ENCODE measurements around the gene CHST3. TPM values are rescaled to one million over a fixed set of nuclear protein-coding genes. Genes with fewer than 3 reads are reported as not detected.
A peak's percentile ranks its signal among the peaks of the same experiment; 100 is the strongest.

CHST3 gene
- polyA plus RNA-seq, 2 of the 4 experiments (the other 2 are of a cell fraction): 12.8 to 23.1 TPM

- TF ChIP-seq HOXB5 (CRISPR knock-in tag; IDR thresholded peaks at IDR 0.05) (no peak), MYC (IDR thresholded peaks at IDR 0.05; ENCODE audit: borderline replicate concordance, low read length) (no peak), MAFK (IDR thresholded peaks at IDR 0.05; ENCODE audit: partially characterized antibody) (no peak), BCL3 (IDR thresholded peaks at IDR 0.05) (no peak), ZSCAN20 (CRISPR knock-in tag; IDR thresholded peaks at IDR 0.05) (no peak), ESRRA (IDR thresholded peaks at IDR 0.05; ENCODE audit: borderline replicate concordance, low read length) (no peak), TFCP2L1 (CRISPR knock-in tag; IDR thresholded peaks at IDR 0.05) (no peak), MAZ (IDR thresholded peaks at IDR 0.05; ENCODE audit: borderline replicate concordance, low read depth, low read length) (no peak)
Measured at GRCh38 chr10:72037266-72037665, 73.1 kb downstream of the CHST3 start (continued).

GRCh38 chr10:72037811-72038210 lies 73.6 kb downstream of the CHST3 start:
- Histone ChIP-seq H3K27ac (peak overlapping the region in 1 of 2 experiments; percentile 5; a peak in 1 of 6 replicates), H3K4me1 (peaks cover 18% of the 10 kb centered on the region), H3K9me3 (no peaks in the 10 kb centered on the region), H3K4me2 (peak overlapping the region; percentile 12; the same call in 1 of the 3 replicates), H3K4me3 (no peak overlapping the region)
- no peak for FAIRE-seq
- TF ChIP-seq JUN (IDR thresholded peaks at IDR 0.05): no peak
- no peak for TF ChIP-seq ZSCAN20 (CRISPR knock-in tag; IDR thresholded peaks at IDR 0.05)
- TF ChIP-seq GATA3 (IDR thresholded peaks at IDR 0.05; ENCODE audit: borderline replicate concordance): no peak
- TF ChIP-seq PBX3 (IDR thresholded peaks at IDR 0.05): no peak
- TF ChIP-seq RCOR1 (IDR thresholded peaks at IDR 0.05; ENCODE audit: low read depth, low read length): no peak
- no peak for TF ChIP-seq HDAC2 (IDR thresholded peaks at IDR 0.05)
- TF ChIP-seq JUNB (IDR thresholded peaks at IDR 0.05): no peak
- TF ChIP-seq E2F6 (IDR thresholded peaks at IDR 0.05; ENCODE audit: borderline replicate concordance, low read depth): no peak
- ATAC-seq: no peak
- CTCF ChIA-PET: interaction anchor here (0.7 to 22.0 kb wide), 7 partner anchors 11 to 141 kb away, joined by 3 to 207 read pairs (median 5); no protein-coding TSS in a partner anchor
- POLR2A ChIA-PET: no interaction called here
- WGBS (ENCODE audit: missing lambda C conversion rate): 77% methylated on average over 3 of the region's 3 CpGs
- no peak for DNase-seq (ENCODE audit: low read depth in 1 of 2, low spot score in 1 of 2)

- no peak for DNase-seq (ENCODE audit: low read depth in 1 of 2, low spot score in 1 of 2)
- ATAC-seq: no peak
- no peak for FAIRE-seq
- WGBS (ENCODE audit: missing lambda C conversion rate): 61% methylated on average over 12 of the region's 13 CpGs
- ChIA-PET POLR2A (no interaction called here), CTCF (interaction anchor here (0.7 to 22.0 kb wide), 10 partner anchors 9 to 142 kb away, joined by 3 to 207 read pairs (median 6); no protein-coding TSS in a partner anchor)
- Histone ChIP-seq H3K4me2 (peak overlapping the region; percentile 12; the same call in 2 of the 3 replicates), H3K4me1 (peaks cover 18% of the 10 kb centered on the region), H3K27ac (0 out of 6 replicates have a peak overlapping the region, but pooled peaks of 1 of the 2 experiments have one; percentile 42), H3K9me3 (no peaks in the 10 kb centered on the region), H3K4me3 (no peak overlapping the region)
- no peak for TF ChIP-seq ZNF302 (CRISPR knock-in tag; IDR thresholded peaks at IDR 0.05)
- TF ChIP-seq NR3C1 (IDR thresholded peaks at IDR 0.05): no peak
- no peak for TF ChIP-seq HMGXB4 (CRISPR knock-in tag; IDR thresholded peaks at IDR 0.05; ENCODE audit: borderline replicate concordance)
- TF ChIP-seq EHF (CRISPR knock-in tag; IDR thresholded peaks at IDR 0.05): no peak
- TF ChIP-seq POLR2AphosphoS2 (conservative IDR thresholded peaks at IDR 0.05; ENCODE audit: low read length): no peak
- no peak for TF ChIP-seq ZC3H11A (IDR thresholded peaks at IDR 0.05)
- TF ChIP-seq MAX (IDR thresholded peaks at IDR 0.05): no peak
- no peak for TF ChIP-seq HDAC2 (IDR thresholded peaks at IDR 0.05)
- no peak for TF ChIP-seq FOXS1 (CRISPR knock-in tag; IDR thresholded peaks at IDR 0.05)
Measured at GRCh38 chr10:72038458-72039001, 74.3 kb downstream of the CHST3 start.

All from A549 (cell line).